Neuronal stem cell (in vitro differentiated cells): ENCODE data around the gene C1orf52.

Source experiments
- DNase-seq: peaks from one replicate; pipeline ENCODE4 v3.0.0-alpha.2; 2013; ENCODE audit warnings: low spot score
- H2AFZ ChIP-seq: one replicate; pipeline ENCODE4 v1.6.1; 2013; ENCODE audit warnings: mild to moderate bottlenecking, low read length, inconsistent platforms
- H2AK5ac ChIP-seq: 2 replicates; pipeline ENCODE4 v1.6.1; 2013; ENCODE audit warnings: low read depth, mild to moderate bottlenecking, inconsistent platforms, low read length, moderate library complexity, mixed read lengths
- H2BK120ac ChIP-seq: 2 replicates; pipeline ENCODE4 v1.6.1; 2013; ENCODE audit warnings: low read depth, mild to moderate bottlenecking, inconsistent platforms, low read length, moderate library complexity, mixed read lengths
- H2BK12ac ChIP-seq: one replicate; pipeline ENCODE4 v1.6.1; 2013; ENCODE audit warnings: low read length, inconsistent platforms
- H2BK15ac ChIP-seq: 2 replicates; pipeline ENCODE4 v1.6.1; 2013; ENCODE audit warnings: mild to moderate bottlenecking, low read length, inconsistent platforms, mixed read lengths
- H2BK5ac ChIP-seq: one replicate; pipeline ENCODE4 v1.6.1; 2013; ENCODE audit warnings: inconsistent platforms, mild to moderate bottlenecking, low read length, moderate library complexity
- H3K14ac ChIP-seq: one replicate; pipeline ENCODE4 v1.6.1; 2013; ENCODE audit warnings: low read length, inconsistent platforms
- H3K18ac ChIP-seq: 2 replicates; pipeline ENCODE4 v1.6.1; 2013; ENCODE audit warnings: low read length, inconsistent platforms
- H3K23ac ChIP-seq: 2 replicates; pipeline ENCODE4 v1.6.1; 2013; ENCODE audit warnings: low read depth, mild to moderate bottlenecking, mixed read lengths, low read length, inconsistent platforms; ENCODE audit not compliant: poor library complexity
- H3K27ac ChIP-seq: replicated peaks from 3 replicates; pipeline ENCODE4 v1.5.1; 2013; ENCODE audit warnings: low read length, inconsistent platforms
- H3K27me3 ChIP-seq, 3 experiments: 2 replicates each; pipeline ENCODE4 v1.6.1; 2013; ENCODE audit warnings: low read length in 3 of 3, mild to moderate bottlenecking in 2 of 3, inconsistent platforms in 1 of 3, low read depth in 1 of 3, mixed read lengths in 1 of 3, moderate library complexity in 1 of 3; ENCODE audit not compliant: control insufficient read depth in 3 of 3, insufficient read depth in 3 of 3
- H3K36me3 ChIP-seq, 2 donors: replicated peaks in 1 of 2; 2 replicates each; pipeline ENCODE4 v1.6.1; 2013; ENCODE audit warnings: low read length in 2 of 2; ENCODE audit not compliant: control insufficient read depth in 2 of 2, insufficient read depth in 2 of 2
- H3K4ac ChIP-seq: 2 replicates; pipeline ENCODE4 v1.6.1; 2013; ENCODE audit warnings: inconsistent platforms, mild to moderate bottlenecking, low read length, moderate library complexity
- H3K4me1 ChIP-seq, 2 donors: 1 replicate in 1 of 2; 2 replicates in 1 of 2; pipeline ENCODE4 v1.6.1; 2013; ENCODE audit warnings: low read length in 2 of 2, low read depth in 1 of 2; ENCODE audit not compliant: control insufficient read depth in 2 of 2, insufficient read depth in 1 of 2
- H3K4me2 ChIP-seq: one replicate; pipeline ENCODE4 v1.6.1; 2013; ENCODE audit warnings: mild to moderate bottlenecking, low read length, inconsistent platforms; ENCODE audit not compliant: insufficient read depth, poor library complexity, severe bottlenecking
- H3K4me3 ChIP-seq, 2 donors: 2 replicates each; pipeline ENCODE4 v1.5.1; 2013; ENCODE audit warnings: low read length in 2 of 2, mild to moderate bottlenecking in 2 of 2, inconsistent platforms in 1 of 2, moderate library complexity in 1 of 2
- H3K79me1 ChIP-seq: one replicate; pipeline ENCODE4 v1.6.1; 2013; ENCODE audit warnings: low read depth, mild to moderate bottlenecking, inconsistent platforms, low read length, moderate library complexity
- H3K9ac ChIP-seq: one replicate; pipeline ENCODE4 v1.6.1; 2013; ENCODE audit warnings: mild to moderate bottlenecking, low read depth, low read length, inconsistent platforms; ENCODE audit not compliant: poor library complexity
- H3K9me3 ChIP-seq, 2 donors: replicated peaks in 1 of 2; 2 replicates each; pipeline versions ENCODE3 to v1.6.1; 2013; ENCODE audit warnings: low read length in 2 of 2, mild to moderate bottlenecking in 2 of 2, inconsistent platforms in 1 of 2, low read depth in 1 of 2, mixed read lengths in 1 of 2, moderate library complexity in 1 of 2; ENCODE audit not compliant: control insufficient read depth in 2 of 2, insufficient read depth in 1 of 2
- H4K8ac ChIP-seq: one replicate; pipeline ENCODE4 v1.6.1; 2013; ENCODE audit warnings: low read depth, mild to moderate bottlenecking, inconsistent platforms, low read length, moderate library complexity
- H4K91ac ChIP-seq: one replicate; pipeline ENCODE4 v1.6.1; 2013; ENCODE audit warnings: low read length, low read depth, mild to moderate bottlenecking, inconsistent platforms; ENCODE audit not compliant: poor library complexity
- WGBS, 2 donors: extraction: QIAGEN DNeasy Blood & Tissue Kit; methylation state at CpG; one replicate each; pipeline ENCODE4 v1.1.7; 2013; ENCODE audit warnings: missing lambda C conversion rate in 2 of 2, mixed read lengths in 1 of 2; ENCODE audit not compliant: insufficient read length in 2 of 2, insufficient replicate concordance in 1 of 2; ENCODE audit errors: extremely low coverage in 2 of 2; 5-methylcytosine and 5-hydroxymethylcytosine counted together

C1orf52 gene

DNA sequence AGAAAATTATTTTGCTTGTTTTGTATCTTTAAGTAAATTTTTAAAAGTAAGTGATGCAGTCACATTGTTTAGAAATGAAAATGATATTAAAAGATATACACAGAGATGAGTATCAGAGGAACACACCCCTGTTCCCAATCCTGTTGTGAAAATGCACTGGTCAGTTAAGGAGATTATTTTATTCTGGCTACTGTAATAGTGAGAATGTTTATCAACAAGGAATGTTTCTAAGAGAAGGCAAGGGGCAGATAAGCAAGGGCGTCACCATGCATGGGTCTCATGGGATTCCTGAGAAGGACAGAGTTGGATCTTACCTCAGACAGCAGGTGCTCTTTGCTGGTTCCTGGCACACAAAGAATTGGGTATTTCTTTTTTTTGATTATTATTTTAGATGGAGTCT, 21.8 kb downstream of the C1orf52 start:
- H3K23ac ChIP-seq = no peak overlapping the region
- no peak overlapping the region for H4K8ac ChIP-seq
- no peak overlapping the region for H3K9ac ChIP-seq
- no peak overlapping the region for H2BK120ac ChIP-seq
- no peak overlapping the region for H2BK5ac ChIP-seq
- no peak overlapping the region for H2AK5ac ChIP-seq
- no peaks in the 10 kb centered on the region for H3K9me3 ChIP-seq
- H3K36me3 ChIP-seq = no peaks in the 10 kb centered on the region
- WGBS, 2 donors = no CpG with 5 or more reads among the region's 1 CpG
- no peak for DNase-seq
- H4K91ac ChIP-seq = no peak overlapping the region
- peaks cover 0 to 16% (median 0%) of the 10 kb centered on the region in 3 experiments for H3K27me3 ChIP-seq
- H3K4me2 ChIP-seq = no peak overlapping the region
- H3K18ac ChIP-seq = no peak overlapping the region
- no peak overlapping the region for H2BK12ac ChIP-seq
- no peak overlapping the region for H3K4ac ChIP-seq
- H2AFZ ChIP-seq = no peak overlapping the region
- no peak overlapping the region for H3K4me3 ChIP-seq
- H3K14ac ChIP-seq = no peak overlapping the region
- no peak overlapping the region for H3K27ac ChIP-seq
- H2BK15ac ChIP-seq = no peak overlapping the region
- H3K4me1 ChIP-seq = peaks cover 0 to 1% of the 10 kb centered on the region in 2 donors
- H3K79me1 ChIP-seq = no peaks in the 10 kb centered on the region

- no peak overlapping the region for H3K18ac ChIP-seq
- no peak overlapping the region for H2BK5ac ChIP-seq
- H3K36me3 ChIP-seq = no peaks in the 10 kb centered on the region
- H3K27ac ChIP-seq = no peak overlapping the region
- H2BK15ac ChIP-seq = no peak overlapping the region
- no peak overlapping the region for H4K8ac ChIP-seq
- DNase-seq = no peak
- H3K4me3 ChIP-seq = peak overlapping the region in 1 of 2 donors; percentile 32
- no peaks in the 10 kb centered on the region for H3K9me3 ChIP-seq
- H2AK5ac ChIP-seq = no peak overlapping the region
- H3K4me1 ChIP-seq = peaks cover 2 to 8% of the 10 kb centered on the region in 2 donors
- no peak overlapping the region for H3K4me2 ChIP-seq
- no peaks in the 10 kb centered on the region for H3K79me1 ChIP-seq
- H2BK120ac ChIP-seq = no peak overlapping the region
- H3K27me3 ChIP-seq = peaks cover 0 to under 1% (median 0%) of the 10 kb centered on the region in 3 experiments
- no peak overlapping the region for H2AFZ ChIP-seq
- H3K4ac ChIP-seq = no peak overlapping the region
- no peak overlapping the region for H3K9ac ChIP-seq
- no peak overlapping the region for H2BK12ac ChIP-seq
- H4K91ac ChIP-seq = no peak overlapping the region
- WGBS, 2 donors = no CpG with 5 or more reads among the region's 8 CpGs
- no peak overlapping the region for H3K23ac ChIP-seq
- no peak overlapping the region for H3K14ac ChIP-seq
These were observed 29.0 kb downstream of the C1orf52 start for GRCh38 chr1:85230305-85230977.

GRCh38 chr1:85229574-85230097, 29.8 kb downstream of the C1orf52 start:
- H2BK120ac ChIP-seq = no peak overlapping the region
- H2BK12ac ChIP-seq = no peak overlapping the region
- peaks cover 0 to 7% (median 0%) of the 10 kb centered on the region in 3 experiments for H3K27me3 ChIP-seq
- no CpG with 5 or more reads among the region's 6 CpGs for WGBS, 2 donors
- no peak overlapping the region for H4K8ac ChIP-seq
- no peak for DNase-seq
- no peak overlapping the region for H3K4me2 ChIP-seq
- no peak overlapping the region for H2AK5ac ChIP-seq
- no peak overlapping the region for H2BK15ac ChIP-seq
- no peak overlapping the region for H3K4ac ChIP-seq
- no peaks in the 10 kb centered on the region for H3K9me3 ChIP-seq
- no peak overlapping the region for H3K18ac ChIP-seq
- no peak overlapping the region for H3K23ac ChIP-seq
- H4K91ac ChIP-seq = no peak overlapping the region
- no peak overlapping the region for H2AFZ ChIP-seq
- no peak overlapping the region for H3K27ac ChIP-seq
- H2BK5ac ChIP-seq = no peak overlapping the region
- H3K4me1 ChIP-seq = peaks cover 4 to 9% of the 10 kb centered on the region in 2 donors
- no peak overlapping the region for H3K9ac ChIP-seq
- H3K79me1 ChIP-seq = no peaks in the 10 kb centered on the region
- no peaks in the 10 kb centered on the region for H3K36me3 ChIP-seq
- H3K4me3 ChIP-seq = no peak overlapping the region
- H3K14ac ChIP-seq = no peak overlapping the region

- DNase-seq = no peak
- Histone ChIP-seq H3K4me3 (no peak overlapping the region), H2AFZ (no peak overlapping the region), H3K4me2 (no peak overlapping the region), H3K27ac (no peak overlapping the region), H3K14ac (no peak overlapping the region), H2BK120ac (no peak overlapping the region), H3K4me1 (peaks cover 4 to 9% of the 10 kb centered on the region in 2 donors), H4K91ac (no peak overlapping the region), H2AK5ac (no peak overlapping the region), H3K27me3 (peaks cover 0 to 13% (median 0%) of the 10 kb centered on the region in 3 experiments), H2BK5ac (no peak overlapping the region), H4K8ac (no peak overlapping the region), H3K9me3 (no peaks in the 10 kb centered on the region), H3K79me1 (no peaks in the 10 kb centered on the region), H3K4ac (no peak overlapping the region), H3K23ac (no peak overlapping the region), H2BK12ac (no peak overlapping the region), H3K36me3 (no peaks in the 10 kb centered on the region), H3K18ac (no peak overlapping the region), H2BK15ac (no peak overlapping the region), H3K9ac (no peak overlapping the region)
- WGBS, 2 donors = no CpG with 5 or more reads among the region's 1 CpG
These were observed 30.5 kb downstream of the C1orf52 start for GRCh38 chr1:85228972-85229371.
